HFFc6 (cell line): ENCODE data around the gene SSBP3. TPM values are rescaled to one million over a fixed set of nuclear protein-coding genes. Genes with fewer than 3 reads are reported as not detected.

ENCODE experiments used
- DNase-seq: peaks from one replicate; pipeline ENCODE4 v3.0.0-alpha.2; 2018
- H3K27ac Mint-ChIP-seq: 2 replicates; pipeline ENCODE4 v1.8.0; 2020; ENCODE audit warnings: mild to moderate bottlenecking, mixed read lengths
- H3K27me3 Mint-ChIP-seq: 2 replicates; pipeline ENCODE4 v1.8.0; 2021; ENCODE audit warnings: mild to moderate bottlenecking, moderate library complexity, mixed read lengths; ENCODE audit not compliant: insufficient read depth
- H3K36me3 Mint-ChIP-seq: 2 replicates; pipeline ENCODE4 v1.8.0; 2021; ENCODE audit warnings: low read depth, mixed read lengths
- H3K4me1 Mint-ChIP-seq: 2 replicates; pipeline ENCODE4 v1.8.0; 2020; ENCODE audit warnings: low read depth, mixed read lengths
- H3K4me3 Mint-ChIP-seq: 2 replicates; pipeline ENCODE4 v1.8.0; 2020; ENCODE audit warnings: mild to moderate bottlenecking, moderate library complexity, mixed read lengths
- H3K9me3 Mint-ChIP-seq: 2 replicates; pipeline ENCODE4 v1.8.0; 2020; ENCODE audit warnings: mild to moderate bottlenecking, mixed read lengths
- total RNA-seq, 6 experiments: library from RNA; stranded (reverse); fragmentation: NEBNext Ultra II Directional; extraction: Animal tissue kit (Norgen Biotek cat#: 25700); gene quantifications; 2 replicates in 1 of 6; 3 replicates in 5 of 6; pipeline ENCODE4 v1.2.3, GENCODE V29; 2021
- TF ChIP-seq, protein P1 (sequence below): fragments of 200-600 bp; sonication (generic); IDR thresholded peaks from 2 replicates; pipeline ENCODE4 v1.5.0; 2021; ENCODE audit warnings: antibody characterized with exemption, mild to moderate bottlenecking

Gene SSBP3
- total RNA-seq, 6 experiments from 2014 or later = 42.3 to 72.2 (median 58.1) TPM

DNA sequence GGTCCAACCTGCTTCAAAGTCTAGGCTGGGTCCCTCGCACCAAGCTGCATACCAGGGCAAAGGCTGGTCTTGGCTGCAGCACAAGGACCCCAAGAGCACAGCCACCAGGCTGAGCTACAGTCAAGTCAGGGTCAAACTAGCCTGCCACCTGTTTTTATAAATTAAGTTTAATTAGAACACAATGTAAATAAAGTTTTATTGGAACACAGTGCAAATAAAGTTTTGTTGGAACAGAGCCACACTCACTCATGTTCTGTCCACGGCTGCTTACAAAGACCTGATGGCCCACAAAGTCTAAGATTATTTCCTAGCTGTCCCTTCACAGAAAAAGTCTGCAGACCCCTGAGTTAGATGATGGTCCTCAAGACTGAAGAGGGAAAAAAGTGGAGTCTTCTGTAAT lies 140.0 kb downstream of the SSBP3 start:
- no peak overlapping the region for H3K4me3 Mint-ChIP-seq
- TF ChIP-seq, protein P1, sequence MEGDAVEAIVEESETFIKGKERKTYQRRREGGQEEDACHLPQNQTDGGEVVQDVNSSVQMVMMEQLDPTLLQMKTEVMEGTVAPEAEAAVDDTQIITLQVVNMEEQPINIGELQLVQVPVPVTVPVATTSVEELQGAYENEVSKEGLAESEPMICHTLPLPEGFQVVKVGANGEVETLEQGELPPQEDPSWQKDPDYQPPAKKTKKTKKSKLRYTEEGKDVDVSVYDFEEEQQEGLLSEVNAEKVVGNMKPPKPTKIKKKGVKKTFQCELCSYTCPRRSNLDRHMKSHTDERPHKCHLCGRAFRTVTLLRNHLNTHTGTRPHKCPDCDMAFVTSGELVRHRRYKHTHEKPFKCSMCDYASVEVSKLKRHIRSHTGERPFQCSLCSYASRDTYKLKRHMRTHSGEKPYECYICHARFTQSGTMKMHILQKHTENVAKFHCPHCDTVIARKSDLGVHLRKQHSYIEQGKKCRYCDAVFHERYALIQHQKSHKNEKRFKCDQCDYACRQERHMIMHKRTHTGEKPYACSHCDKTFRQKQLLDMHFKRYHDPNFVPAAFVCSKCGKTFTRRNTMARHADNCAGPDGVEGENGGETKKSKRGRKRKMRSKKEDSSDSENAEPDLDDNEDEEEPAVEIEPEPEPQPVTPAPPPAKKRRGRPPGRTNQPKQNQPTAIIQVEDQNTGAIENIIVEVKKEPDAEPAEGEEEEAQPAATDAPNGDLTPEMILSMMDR = no peak
- no peaks in the 10 kb centered on the region for H3K36me3 Mint-ChIP-seq
- H3K27me3 Mint-ChIP-seq = no peaks in the 10 kb centered on the region; the same call in 1 of the 2 replicates
- H3K9me3 Mint-ChIP-seq = no peaks in the 10 kb centered on the region
- H3K4me1 Mint-ChIP-seq = no peaks in the 10 kb centered on the region
- DNase-seq = no peak
- H3K27ac Mint-ChIP-seq = no peak overlapping the region

DNA sequence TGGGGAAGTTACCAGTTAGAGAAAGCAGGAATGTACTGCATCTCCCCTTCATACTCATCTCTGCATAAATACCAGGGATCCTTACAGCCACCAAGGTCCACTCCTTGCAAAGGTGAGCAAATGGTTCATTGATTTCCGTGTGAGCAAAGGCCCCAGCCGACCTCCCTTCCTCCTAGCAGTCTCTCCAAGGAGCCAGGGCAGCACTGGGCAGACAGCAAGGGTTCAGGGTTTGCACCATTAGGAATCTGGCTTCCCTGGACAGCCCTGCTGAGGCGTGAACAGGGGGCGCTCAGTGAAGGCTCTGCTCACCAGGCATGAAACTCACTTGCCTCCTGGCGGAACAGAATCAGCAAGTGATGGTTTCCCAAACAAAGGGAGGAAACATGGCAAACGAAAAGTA lies 140.5 kb downstream of the SSBP3 start:
- TF ChIP-seq, protein P1 = no peak
- no peak for DNase-seq

GRCh38 chr1:54265126-54265525 lies 141.1 kb downstream of the SSBP3 start:
- TF ChIP-seq, protein P1 = no peak
- H3K27me3 Mint-ChIP-seq = no peaks in the 10 kb centered on the region; the same call in 1 of the 2 replicates
- H3K9me3 Mint-ChIP-seq = no peaks in the 10 kb centered on the region
- no peaks in the 10 kb centered on the region for H3K36me3 Mint-ChIP-seq
- no peak overlapping the region for H3K4me3 Mint-ChIP-seq
- DNase-seq = no peak
- no peak overlapping the region for H3K27ac Mint-ChIP-seq
- no peaks in the 10 kb centered on the region for H3K4me1 Mint-ChIP-seq

More for the DNA sequence above, 140.5 kb downstream of the SSBP3 start:
- H3K4me3 Mint-ChIP-seq = no peak overlapping the region
- no peaks in the 10 kb centered on the region; the same call in 1 of the 2 replicates for H3K27me3 Mint-ChIP-seq
- H3K36me3 Mint-ChIP-seq = no peaks in the 10 kb centered on the region
- no peaks in the 10 kb centered on the region for H3K4me1 Mint-ChIP-seq
- no peak overlapping the region for H3K27ac Mint-ChIP-seq
- H3K9me3 Mint-ChIP-seq = no peaks in the 10 kb centered on the region

DNA sequence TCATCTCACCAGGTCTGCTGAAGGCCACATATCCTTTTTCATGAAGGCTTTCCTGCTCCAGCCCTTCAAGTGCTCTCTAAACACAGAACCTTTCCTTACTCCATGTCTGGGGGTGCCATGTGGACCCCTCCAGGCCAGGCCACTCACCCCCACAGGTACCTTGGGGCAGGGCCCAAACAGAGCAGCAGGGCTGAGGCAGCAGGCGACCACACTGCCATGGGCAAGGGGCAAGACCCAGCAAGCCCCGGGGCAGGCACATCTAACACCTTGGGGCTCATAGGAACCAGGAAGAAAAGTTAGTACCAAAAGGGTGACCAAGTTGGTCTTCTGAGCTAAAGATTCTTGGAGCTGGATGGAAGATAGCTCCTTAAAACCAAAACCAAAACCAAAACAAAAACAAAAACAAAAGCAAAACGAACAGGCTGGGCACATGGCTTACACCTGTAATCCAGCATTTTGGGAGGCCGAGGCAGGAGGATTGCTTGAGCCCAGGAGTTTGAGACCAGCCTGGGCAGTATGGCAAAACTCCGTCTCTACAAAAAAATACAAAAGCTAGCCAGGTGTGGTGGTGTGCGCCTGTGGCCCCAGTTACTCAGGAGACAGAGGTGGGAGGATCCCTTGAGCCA lies 142.5 kb downstream of the SSBP3 start:
- 0 out of 2 replicates have a peak overlapping the region, but pooled peaks have one; percentile 21 for H3K27ac Mint-ChIP-seq
- H3K36me3 Mint-ChIP-seq = no peaks in the 10 kb centered on the region
- no peaks in the 10 kb centered on the region; the same call in 1 of the 2 replicates for H3K27me3 Mint-ChIP-seq

GRCh38 chr1:54262244-54262643 lies 143.9 kb downstream of the SSBP3 start:
- DNase-seq = no peak
- Mint-ChIP-seq H3K4me3 (no peak overlapping the region), H3K27me3 (no peaks in the 10 kb centered on the region; the same call in 1 of the 2 replicates), H3K9me3 (no peaks in the 10 kb centered on the region), H3K27ac (no peak overlapping the region), H3K36me3 (no peaks in the 10 kb centered on the region), H3K4me1 (no peaks in the 10 kb centered on the region)
- TF ChIP-seq, protein P1 = no peak

More for the DNA sequence above, 142.5 kb downstream of the SSBP3 start:
- TF ChIP-seq, protein P1 = no peak
- no peaks in the 10 kb centered on the region for H3K9me3 Mint-ChIP-seq
- DNase-seq = no peak
- H3K4me3 Mint-ChIP-seq = no peak overlapping the region
- H3K4me1 Mint-ChIP-seq = no peaks in the 10 kb centered on the region
